ENCODE data around the gene STAG2. TPM values are rescaled to one million over a fixed set of nuclear protein-coding genes. Genes with fewer than 3 reads are reported as not detected.
A peak's percentile ranks its signal among the peaks of the same experiment; 100 is the strongest.

Gene STAG2
- total RNA-seq (2013) = 118 TPM
- 10 to 100 TPM; 20.6 to 56.2 (median 40.9) TPM for polyA plus RNA-seq
- polyA minus RNA-seq = 37.8 and 50.2 TPM in 2 replicates
- 251 to 539 (median 378) reads per million in 11 experiments for total RNA-seq

DNA sequence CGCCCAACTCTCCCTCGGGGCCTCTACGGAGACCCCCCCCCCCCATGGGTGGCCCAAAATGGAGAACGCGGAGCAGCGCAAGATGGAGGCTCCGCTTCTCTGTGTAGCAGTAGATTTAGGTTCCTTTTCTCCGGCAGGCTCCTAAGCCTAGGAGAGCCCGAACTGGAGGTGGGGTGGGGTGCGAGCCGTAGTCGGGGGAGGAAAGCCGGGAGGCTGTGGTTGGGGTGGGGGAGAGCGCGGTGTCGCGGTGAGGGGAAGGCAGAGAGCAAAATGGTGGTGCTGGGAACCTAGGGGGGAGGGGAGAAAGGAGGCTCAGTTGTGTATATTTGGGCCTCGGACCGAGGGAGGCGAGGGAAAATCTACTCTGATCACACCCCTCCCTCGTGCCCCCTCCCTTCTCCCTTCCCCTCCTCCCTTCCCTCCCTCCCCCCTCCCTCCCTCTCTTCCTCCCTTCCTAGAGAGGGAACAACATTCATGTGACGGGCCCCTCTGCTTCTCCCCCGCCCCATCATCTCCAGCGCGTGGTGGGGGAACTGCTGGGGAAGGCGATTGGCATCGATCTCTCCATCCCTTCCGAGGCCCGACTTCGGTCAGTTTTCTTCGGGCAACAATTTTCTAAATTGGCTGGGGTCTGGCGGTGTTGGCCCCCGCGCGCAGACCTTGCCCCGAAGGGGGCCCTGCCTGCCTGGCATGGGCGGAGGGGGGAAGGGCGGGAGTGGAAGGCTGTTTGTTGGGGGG is at the start of gene STAG2:
STAG2 (plus strand) TSS at position 439 of the 738 bp plus-strand sequence. CDS start 60,922 bp downstream, outside the sequence.
- intact Hi-C loops (cut with micrococcal nuclease) = loop anchor here (2.0 to 10.0 kb wide), 3 partner anchors 15 to 97 kb away; partner anchors contain the start of gene XIAP (in 1 of the 2)
- Mint-ChIP-seq H3K9me3 (peaks cover 0 to 22% (median 15%) of the 10 kb centered on the region in 7 donors), H3K4me1 (peaks cover 21% of the 10 kb centered on the region)

DNA sequence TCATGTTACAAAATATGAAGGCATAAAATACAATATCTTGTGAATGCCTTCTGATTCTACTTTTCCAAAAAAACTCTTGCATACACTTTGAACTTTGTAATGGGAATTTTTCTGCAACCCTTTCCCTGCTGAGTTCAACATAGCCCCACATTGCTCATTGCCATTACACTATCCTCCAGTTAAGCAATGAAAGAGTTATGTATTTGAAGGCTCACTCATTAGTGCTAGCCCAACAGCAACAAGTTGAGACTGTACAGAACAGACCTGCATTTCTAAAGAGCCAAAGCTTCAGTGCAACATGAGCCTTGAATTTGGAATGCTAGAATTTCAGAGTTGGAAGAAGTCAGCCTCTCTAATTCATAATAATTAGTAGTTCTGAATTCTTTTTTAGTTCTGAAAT is 44.4 kb upstream of the STAG2 start:
- Histone ChIP-seq H3K4me1 (ENCODE audit: control insufficient read depth in 1 of 2, insufficient read depth in 2 of 2, low read length in 2 of 2) (no peaks in the 10 kb centered on the region), H3K9ac (ENCODE audit: insufficient read depth, low read length, poor library complexity, severe bottlenecking) (no peak overlapping the region), H4K20me1 (ENCODE audit: insufficient read depth, low read length) (no peaks in the 10 kb centered on the region), H3K27me3 (ENCODE audit: control insufficient read depth in 2 of 2, insufficient read depth in 2 of 2, low read length in 2 of 2) (no peaks in the 10 kb centered on the region), H3K9me3 (replicated peaks in 1 of 2; ENCODE audit: control insufficient read depth in 1 of 2, insufficient read depth in 1 of 2, low read length in 2 of 2) (no peaks in the 10 kb centered on the region), H2AFZ (ENCODE audit: insufficient read depth, low read depth, low read length, poor library complexity, severe bottlenecking) (no peak overlapping the region), H3K4me3 (replicated peaks in 1 of 3; ENCODE audit: low read depth in 2 of 3, low read length in 3 of 3) (no peak overlapping the region), H3K79me2 (ENCODE audit: insufficient read depth, low read length) (no peaks in the 10 kb centered on the region), H3K4me2 (replicated peaks; ENCODE audit: extremely low read depth, low read length, poor library complexity, severe bottlenecking) (no peak overlapping the region), H3K27ac (ENCODE audit: low read depth in 1 of 2, low read length in 2 of 2) (no peak overlapping the region), H3K36me3 (replicated peaks in 1 of 2; ENCODE audit: control insufficient read depth in 1 of 2, insufficient read depth in 2 of 2, low read length in 2 of 2) (no peaks in the 10 kb centered on the region)
- intact Hi-C loops (cut with micrococcal nuclease) = no loop called here
- Mint-ChIP-seq H3K4me1 (no peaks in the 10 kb centered on the region), H3K36me3 (peaks cover 0 to under 1% of the 10 kb centered on the region in 2 donors), H3K27ac (no peak overlapping the region), H3K4me3 (no peak overlapping the region), H3K27me3 (ENCODE audit: low read depth in 3 of 3) (peaks cover 0 to 3% (median 0%) of the 10 kb centered on the region in 3 donors), H3K9me3 (peaks cover 0 to 2% (median 0%) of the 10 kb centered on the region in 7 donors)
- TF ChIP-seq, protein P1, sequence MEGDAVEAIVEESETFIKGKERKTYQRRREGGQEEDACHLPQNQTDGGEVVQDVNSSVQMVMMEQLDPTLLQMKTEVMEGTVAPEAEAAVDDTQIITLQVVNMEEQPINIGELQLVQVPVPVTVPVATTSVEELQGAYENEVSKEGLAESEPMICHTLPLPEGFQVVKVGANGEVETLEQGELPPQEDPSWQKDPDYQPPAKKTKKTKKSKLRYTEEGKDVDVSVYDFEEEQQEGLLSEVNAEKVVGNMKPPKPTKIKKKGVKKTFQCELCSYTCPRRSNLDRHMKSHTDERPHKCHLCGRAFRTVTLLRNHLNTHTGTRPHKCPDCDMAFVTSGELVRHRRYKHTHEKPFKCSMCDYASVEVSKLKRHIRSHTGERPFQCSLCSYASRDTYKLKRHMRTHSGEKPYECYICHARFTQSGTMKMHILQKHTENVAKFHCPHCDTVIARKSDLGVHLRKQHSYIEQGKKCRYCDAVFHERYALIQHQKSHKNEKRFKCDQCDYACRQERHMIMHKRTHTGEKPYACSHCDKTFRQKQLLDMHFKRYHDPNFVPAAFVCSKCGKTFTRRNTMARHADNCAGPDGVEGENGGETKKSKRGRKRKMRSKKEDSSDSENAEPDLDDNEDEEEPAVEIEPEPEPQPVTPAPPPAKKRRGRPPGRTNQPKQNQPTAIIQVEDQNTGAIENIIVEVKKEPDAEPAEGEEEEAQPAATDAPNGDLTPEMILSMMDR (IDR thresholded peaks at IDR 0.05) = no peak
- DNase-seq = no peak

More for the DNA sequence above, at the start of gene STAG2:
- H3K9ac ChIP-seq (ENCODE audit: insufficient read depth, low read length, poor library complexity, severe bottlenecking) = peak within 1 kb of the TSS; percentile 94
- H3K4me3 ChIP-seq (replicated peaks in 1 of 3; ENCODE audit: low read depth in 2 of 3, low read length in 3 of 3) = peak within 1 kb of the TSS; percentile 84 to 94 (median 92)
- H3K4me2 ChIP-seq (replicated peaks; ENCODE audit: extremely low read depth, low read length, poor library complexity, severe bottlenecking) = peak within 1 kb of the TSS; percentile 74
- Mint-ChIP-seq H3K27ac (peak within 1 kb of the TSS; percentile 97 to 99 (median 98)), H3K27me3 (ENCODE audit: low read depth in 3 of 3) (peaks cover 0 to 20% (median 1%) of the 10 kb centered on the region in 3 donors), H3K4me3 (peak within 1 kb of the TSS; percentile 93 to 96), H3K36me3 (no peaks in the 10 kb centered on the region)
- DNase-seq = peak; percentile 61 to 83 (median 82)
- peaks cover 56% of the 10 kb centered on the region for H3K79me2 ChIP-seq (ENCODE audit: insufficient read depth, low read length)
- H3K36me3 ChIP-seq (replicated peaks in 1 of 2; ENCODE audit: control insufficient read depth in 1 of 2, insufficient read depth in 2 of 2, low read length in 2 of 2) = no peaks in the 10 kb centered on the region
- H3K9me3 ChIP-seq (replicated peaks in 1 of 2; ENCODE audit: control insufficient read depth in 1 of 2, insufficient read depth in 1 of 2, low read length in 2 of 2) = no peaks in the 10 kb centered on the region
- H2AFZ ChIP-seq (ENCODE audit: insufficient read depth, low read depth, low read length, poor library complexity, severe bottlenecking) = peak within 1 kb of the TSS; percentile 71
- H3K27me3 ChIP-seq (ENCODE audit: control insufficient read depth in 2 of 2, insufficient read depth in 2 of 2, low read length in 2 of 2) = no peaks in the 10 kb centered on the region
- 0% methylated on average over 2 of the region's 38 CpGs for WGBS (ENCODE audit: insufficient coverage)
- H3K4me1 ChIP-seq (ENCODE audit: control insufficient read depth in 1 of 2, insufficient read depth in 2 of 2, low read length in 2 of 2) = peaks cover 7 to 15% of the 10 kb centered on the region in 2 donors
- TF ChIP-seq, protein P1 (IDR thresholded peaks at IDR 0.05) = no peak
- no peaks in the 10 kb centered on the region for H4K20me1 ChIP-seq (ENCODE audit: insufficient read depth, low read length)
- peak within 1 kb of the TSS; percentile 95 to 100 for H3K27ac ChIP-seq (ENCODE audit: low read depth in 1 of 2, low read length in 2 of 2)
